Esophagus muscularis mucosa (tissue), 4 donors: ENCODE data around the gene BST1. TPM values are rescaled to one million over a fixed set of nuclear protein-coding genes. Genes with fewer than 3 reads are reported as not detected.
A peak's percentile ranks its signal among the peaks of the same experiment; 100 is the strongest.

Source experiments
- DNase-seq: peaks from one replicate; pipeline ENCODE4 v3.0.0-alpha.2; 2017; ENCODE audit errors: extremely low spot score
- H3K27ac ChIP-seq, 4 donors: fragments of 200-600 bp; sonication (generic); replicated peaks in 1 of 4; 1 replicate in 3 of 4; 2 replicates in 1 of 4; pipeline ENCODE4 v1.5.1; 2016 to 2019; ENCODE audit warnings: mild to moderate bottlenecking in 1 of 4
- H3K27me3 ChIP-seq, 4 donors: fragments of 200-600 bp; sonication (generic); one replicate each; pipeline versions ENCODE4 v1.5.1 to v1.6.0; 2016 to 2019
- H3K36me3 ChIP-seq, 4 donors: fragments of 200-600 bp; sonication (generic); one replicate each; pipeline ENCODE4 v1.5.1; 2016 to 2019
- H3K4me1 ChIP-seq, 4 donors: fragments of 200-600 bp; sonication (generic); one replicate each; pipeline ENCODE4 v1.5.1; 2016 to 2019
- H3K4me3 ChIP-seq, 4 donors: fragments of 200-600 bp; sonication (generic); 1 replicate in 2 of 4; 2 replicates in 2 of 4; pipeline ENCODE4 v1.5.1; 2016 to 2019; ENCODE audit warnings: mild to moderate bottlenecking in 4 of 4, moderate library complexity in 1 of 4
- H3K9me3 ChIP-seq, 4 donors: fragments of 200-600 bp; sonication (generic); 1 replicate in 3 of 4; 2 replicates in 1 of 4; pipeline ENCODE4 v1.5.1; 2016 to 2019
- CTCF ChIP-seq, 3 experiments: fragments of 200-600 bp in 2 of 3; fragments of 450-650 bp in 1 of 3; sonication (generic) in 2 of 3; IDR thresholded peaks; one replicate each; pipeline ENCODE4 v1.5.1; 2017 to 2019; ENCODE audit warnings: antibody characterized with exemption in 3 of 3, mild to moderate bottlenecking in 2 of 3, moderate library complexity in 1 of 3
- EP300 ChIP-seq: sonication (generic); formaldehyde crosslinking; IDR thresholded peaks from one replicate; pipeline ENCODE4 v1.6.1; 2017; ENCODE audit warnings: antibody characterized with exemption
- POLR2A ChIP-seq: fragments of 450-650 bp; IDR thresholded peaks from one replicate; pipeline ENCODE4 v1.6.1; 2017; ENCODE audit warnings: antibody characterized with exemption, moderate library complexity, mild to moderate bottlenecking, low read depth
- POLR2AphosphoS5 ChIP-seq, 2 donors: sonication (generic); formaldehyde crosslinking; IDR thresholded peaks; one replicate each; pipeline ENCODE4 v1.6.1; 2017; ENCODE audit warnings: antibody characterized with exemption in 2 of 2
- WGBS: methylation state at CpG from one replicate; pipeline ENCODE4 v1.1.5; 2018; 5-methylcytosine and 5-hydroxymethylcytosine counted together
- intact Hi-C: fragments of 100-400 bp; cut with DNase I; formaldehyde crosslinking; loops from one replicate; pipeline ENCODE4 v1.15.1; 2023
- total RNA-seq, 4 donors: library from RNA; depleted of rRNA; stranded (reverse); fragments of >200 nt; gene quantifications; one replicate each; pipeline versions ENCODE4 v1.1.0 to v1.2.1, GENCODE V29; 2016

The BST1 gene
- total RNA-seq, 4 donors from 2014 or later: 2.5 to 6.0 (median 4.3) TPM

GRCh38 chr4:15771216-15772058, 68.6 kb downstream of the BST1 start:
- DNase-seq: no peak
- intact Hi-C loops: no loop called here
- Histone ChIP-seq H3K4me1 (no peaks in the 10 kb centered on the region), H3K9me3 (no peaks in the 10 kb centered on the region), H3K4me3 (no peak overlapping the region), H3K27me3 (no peaks in the 10 kb centered on the region), H3K27ac (no peak overlapping the region), H3K36me3 (no peaks in the 10 kb centered on the region)
- WGBS: 72% methylated on average over 3 of the region's 3 CpGs
- TF ChIP-seq CTCF (IDR thresholded peaks at IDR 0.05) (no peak), POLR2AphosphoS5 (IDR thresholded peaks at IDR 0.05) (no peak)

- H3K4me1 ChIP-seq: peaks cover 8 to 12% (median 11%) of the 10 kb centered on the region in 4 donors
- TF ChIP-seq POLR2A: no peak
- no peak for TF ChIP-seq EP300
- TF ChIP-seq POLR2AphosphoS5 (IDR thresholded peaks at IDR 0.05): no peak
- no peak for TF ChIP-seq CTCF (IDR thresholded peaks at IDR 0.05)
- H3K27me3 ChIP-seq: peaks cover 0 to 10% (median 0%) of the 10 kb centered on the region in 4 donors
- no peak overlapping the region for H3K27ac ChIP-seq
- WGBS: 75% methylated on average over 4 of the region's 4 CpGs
- no peak for DNase-seq
- H3K36me3 ChIP-seq: no peaks in the 10 kb centered on the region
- intact Hi-C loops: no loop called here
- H3K9me3 ChIP-seq: no peaks in the 10 kb centered on the region
- H3K4me3 ChIP-seq: no peak overlapping the region
These were observed 71.2 kb downstream of the BST1 start for GRCh38 chr4:15774020-15774420.

- H3K36me3 ChIP-seq: no peaks in the 10 kb centered on the region
- peaks cover 9 to 24% (median 22%) of the 10 kb centered on the region in 4 donors for H3K4me1 ChIP-seq
- 89% methylated on average over 5 of the region's 5 CpGs for WGBS
- peaks cover 0 to 10% (median 0%) of the 10 kb centered on the region in 4 donors for H3K27me3 ChIP-seq
- no peak overlapping the region for H3K4me3 ChIP-seq
- intact Hi-C loops: no loop called here
- H3K9me3 ChIP-seq: no peaks in the 10 kb centered on the region
- H3K27ac ChIP-seq: no peak overlapping the region
- TF ChIP-seq POLR2A (no peak), EP300 (no peak), POLR2AphosphoS5 (IDR thresholded peaks at IDR 0.05) (no peak), CTCF (IDR thresholded peaks at IDR 0.05) (no peak)
- DNase-seq: no peak
These were observed 74.2 kb downstream of the BST1 start for GRCh38 chr4:15776871-15777648.

- peaks cover 0 to 10% (median 0%) of the 10 kb centered on the region in 4 donors for H3K27me3 ChIP-seq
- no peak for TF ChIP-seq POLR2AphosphoS5 (IDR thresholded peaks at IDR 0.05)
- TF ChIP-seq POLR2A: no peak
- TF ChIP-seq CTCF (IDR thresholded peaks at IDR 0.05): no peak
- no peak for TF ChIP-seq EP300
- no peaks in the 10 kb centered on the region for H3K9me3 ChIP-seq
- no peaks in the 10 kb centered on the region for H3K36me3 ChIP-seq
- H3K4me3 ChIP-seq: peak overlapping the region; percentile 59 to 70 (median 64)
- DNase-seq: no peak
- intact Hi-C loops: no loop called here
- H3K27ac ChIP-seq: peak overlapping the region in 2 of 4 donors; percentile 59 to 73
- peaks cover 9 to 24% (median 22%) of the 10 kb centered on the region in 4 donors for H3K4me1 ChIP-seq
- 76% methylated on average over 7 of the region's 7 CpGs for WGBS
These were observed 74.9 kb downstream of the BST1 start for GRCh38 chr4:15777697-15778288.
